BLaER1 (cell line): ENCODE data around the gene ZFYVE16.

ENCODE experiments used
- H3K27ac ChIP-seq: shearing (Covaris generic); formaldehyde crosslinking; 2 replicates; pipeline ENCODE4 v1.8.1; 2022
- H3K27me3 ChIP-seq: shearing (Covaris generic); formaldehyde crosslinking; 2 replicates; pipeline ENCODE4 v1.8.1; 2022
- H3K36me3 ChIP-seq: shearing (Covaris generic); formaldehyde crosslinking; 2 replicates; pipeline ENCODE4 v1.8.1; 2022
- H3K4me1 ChIP-seq: shearing (Covaris generic); formaldehyde crosslinking; 2 replicates; pipeline ENCODE4 v1.8.1; 2022
- H3K4me2 ChIP-seq: shearing (Covaris generic); formaldehyde crosslinking; 2 replicates; pipeline ENCODE4 v1.8.1; 2022
- H3K4me3 ChIP-seq: shearing (Covaris generic); formaldehyde crosslinking; 2 replicates; pipeline ENCODE4 v1.8.1; 2022
- H3K9ac ChIP-seq: shearing (Covaris generic); formaldehyde crosslinking; 2 replicates; pipeline ENCODE4 v1.8.1; 2022
- H3K9me3 ChIP-seq: shearing (Covaris generic); formaldehyde crosslinking; 2 replicates; pipeline ENCODE4 v1.8.1; 2022
- H4K20me1 ChIP-seq: shearing (Covaris generic); formaldehyde crosslinking; 2 replicates; pipeline ENCODE4 v1.8.1; 2022
- Cebpa-rat ChIP-seq: shearing (Covaris generic); IDR thresholded peaks from 2 replicates; pipeline ENCODE4 v1.8.1; 2022

ZFYVE16 gene

GRCh38 chr5:80507663-80508062, 99.8 kb downstream of the ZFYVE16 start:
- H3K36me3 ChIP-seq, result no peaks in the 10 kb centered on the region
- no peaks in the 10 kb centered on the region for H4K20me1 ChIP-seq
- no peaks in the 10 kb centered on the region for H3K27me3 ChIP-seq
- TF ChIP-seq Cebpa-rat, result no peak
- no peak overlapping the region for H3K4me2 ChIP-seq
- H3K4me1 ChIP-seq, result peaks cover 24% of the 10 kb centered on the region
- no peak overlapping the region for H3K9ac ChIP-seq
- H3K27ac ChIP-seq, result no peak overlapping the region
- peaks cover 5% of the 10 kb centered on the region; the same call in 1 of the 2 replicates for H3K9me3 ChIP-seq
- no peak overlapping the region for H3K4me3 ChIP-seq

- Histone ChIP-seq H3K36me3 (no peaks in the 10 kb centered on the region), H3K27ac (no peak overlapping the region), H3K4me3 (no peak overlapping the region), H3K4me2 (no peak overlapping the region), H4K20me1 (no peaks in the 10 kb centered on the region), H3K9ac (no peak overlapping the region), H3K9me3 (peaks cover 5% of the 10 kb centered on the region; the same call in 1 of the 2 replicates), H3K4me1 (peaks cover 12% of the 10 kb centered on the region), H3K27me3 (no peaks in the 10 kb centered on the region)
- TF ChIP-seq Cebpa-rat, result no peak
Observed at GRCh38 chr5:80508844-80509243, 101.0 kb downstream of the ZFYVE16 start.

- peaks cover 5% of the 10 kb centered on the region; the same call in 1 of the 2 replicates for H3K9me3 ChIP-seq
- no peak overlapping the region for H3K27ac ChIP-seq
- no peak for TF ChIP-seq Cebpa-rat
- H4K20me1 ChIP-seq, result no peaks in the 10 kb centered on the region
- peaks cover 7% of the 10 kb centered on the region for H3K4me1 ChIP-seq
- H3K4me2 ChIP-seq, result no peak overlapping the region
- H3K9ac ChIP-seq, result no peak overlapping the region
- H3K27me3 ChIP-seq, result no peaks in the 10 kb centered on the region
- H3K36me3 ChIP-seq, result no peaks in the 10 kb centered on the region
- H3K4me3 ChIP-seq, result no peak overlapping the region
Observed at GRCh38 chr5:80509362-80509761, 101.5 kb downstream of the ZFYVE16 start.

GRCh38 chr5:80516826-80517225, 109.0 kb downstream of the ZFYVE16 start:
- no peaks in the 10 kb centered on the region for H3K9me3 ChIP-seq
- H3K27ac ChIP-seq, result no peak overlapping the region
- no peaks in the 10 kb centered on the region for H4K20me1 ChIP-seq
- TF ChIP-seq Cebpa-rat, result no peak
- H3K9ac ChIP-seq, result no peak overlapping the region
- H3K4me3 ChIP-seq, result no peak overlapping the region
- no peaks in the 10 kb centered on the region for H3K4me1 ChIP-seq
- H3K4me2 ChIP-seq, result no peak overlapping the region
- no peaks in the 10 kb centered on the region for H3K27me3 ChIP-seq
- no peaks in the 10 kb centered on the region for H3K36me3 ChIP-seq
